Natural killer cell (primary cell): ENCODE results near the gene TSHZ1. TPM values are rescaled to one million over a fixed set of nuclear protein-coding genes. Genes with fewer than 3 reads are reported as not detected.
"Not testable (repeated sequence)": the region's sequence is repeated elsewhere in the genome, so short reads cannot be mapped to it uniquely, and the experiment has no call there.

ENCODE experiments used
- ATAC-seq, 3 donors: fragments of 150-1000 bp in 2 of 3; fragments of 200-7000 bp in 1 of 3; cut with Tn5 transposase; 1 replicate in 1 of 3; 2 replicates in 2 of 3; pipeline ENCODE4 v1.10.0; 2021; ENCODE audit warnings: mild to moderate bottlenecking in 2 of 3, moderate library complexity in 2 of 3
- DNase-seq, 2 donors: peaks; one replicate each; pipeline versions ENCODE4 v3.0.0 to v3.0.0-alpha.2; 2013 to 2021; ENCODE audit warnings: mixed read lengths in 1 of 2
- H3K27ac ChIP-seq: one replicate; pipeline ENCODE4 v1.5.1; 2013; ENCODE audit warnings: mild to moderate bottlenecking, low read length
- H3K27me3 ChIP-seq: one replicate; pipeline ENCODE4 v1.6.1; 2013; ENCODE audit warnings: low read length; ENCODE audit not compliant: control insufficient read depth, insufficient read depth
- H3K36me3 ChIP-seq: one replicate; pipeline ENCODE4 v1.6.1; 2013; ENCODE audit warnings: low read length; ENCODE audit not compliant: control insufficient read depth, insufficient read depth
- H3K4me1 ChIP-seq: one replicate; pipeline ENCODE4 v1.6.1; 2013; ENCODE audit warnings: low read length; ENCODE audit not compliant: control insufficient read depth, insufficient read depth
- H3K4me3 ChIP-seq: one replicate; pipeline ENCODE4 v1.5.1; 2013; ENCODE audit warnings: low read length
- H3K9me3 ChIP-seq: one replicate; pipeline ENCODE4 v1.6.1; 2013; ENCODE audit warnings: low read length; ENCODE audit not compliant: control insufficient read depth, insufficient read depth
- H3K27ac Mint-ChIP-seq, 2 donors: one replicate each; pipeline ENCODE4 v1.8.0; 2022; ENCODE audit warnings: mild to moderate bottlenecking in 2 of 2, mixed read lengths in 2 of 2, moderate library complexity in 1 of 2
- H3K27me3 Mint-ChIP-seq, 2 donors: one replicate each; pipeline ENCODE4 v1.8.0; 2022; ENCODE audit warnings: low read depth in 2 of 2, mixed read lengths in 2 of 2
- H3K36me3 Mint-ChIP-seq: one replicate; pipeline ENCODE4 v1.8.0; 2022; ENCODE audit warnings: mixed read lengths
- H3K4me1 Mint-ChIP-seq, 2 donors: one replicate each; pipeline ENCODE4 v1.8.0; 2022; ENCODE audit warnings: mixed read lengths in 2 of 2
- H3K4me3 Mint-ChIP-seq: one replicate; pipeline ENCODE4 v1.8.0; 2022; ENCODE audit warnings: mild to moderate bottlenecking, moderate library complexity, mixed read lengths
- H3K9me3 Mint-ChIP-seq, 2 donors: one replicate each; pipeline ENCODE4 v1.8.0; 2022; ENCODE audit warnings: mixed read lengths in 2 of 2
- WGBS: methylation state at CpG from one replicate; pipeline ENCODE4 v1.1.7; 2013; ENCODE audit warnings: missing lambda C conversion rate; ENCODE audit not compliant: insufficient coverage; 5-methylcytosine and 5-hydroxymethylcytosine counted together
- intact Hi-C: fragments of 100-400 bp; cut with micrococcal nuclease; formaldehyde crosslinking; loops from one replicate; pipeline ENCODE4 v1.14.2; 2022
- total RNA-seq, 4 donors: library from RNA; stranded (reverse); fragments of 120-200 nt in 1 of 4; gene quantifications; one replicate each; pipeline versions ENCODE4 v1.2.3 to v1.2.4, GENCODE V29; 2013 to 2022
- TF ChIP-seq, protein P1 (sequence below): fragments of 200-600 bp; IDR thresholded peaks from one replicate; pipeline ENCODE4 v1.8.0; 2022; ENCODE audit warnings: antibody characterized with exemption

TSHZ1 gene
- total RNA-seq, 3 donors from 2014 or later (not counting 1 experiment from before 2014, with no cell fraction given), result 44.3 to 51.6 (median 44.8) TPM

DNA sequence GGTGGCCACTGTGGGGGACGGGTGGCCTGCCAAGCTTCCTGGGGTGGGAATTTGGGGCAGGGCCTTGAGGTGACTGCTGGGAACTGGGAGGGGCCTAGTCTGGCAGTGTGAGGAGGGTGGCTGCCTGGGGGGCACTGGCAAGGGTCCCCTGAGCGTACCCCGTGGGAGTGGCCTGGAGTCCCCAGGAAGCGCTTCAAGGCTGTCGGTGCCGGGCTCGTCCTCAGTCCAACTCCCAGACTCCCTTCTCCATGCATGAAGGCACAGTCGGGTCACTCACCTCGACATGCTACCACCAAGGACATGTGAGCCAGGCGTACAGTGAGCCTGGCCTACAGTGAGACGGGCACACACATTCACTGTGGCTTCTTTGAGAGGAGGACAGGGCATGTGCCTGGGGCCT lies 111.6 kb downstream of the TSHZ1 start:
- ATAC-seq (no peak), DNase-seq (no peak)
- Histone ChIP-seq H3K9me3 (no peaks in the 10 kb centered on the region), H3K36me3 (no peaks in the 10 kb centered on the region), H3K27ac (no peak overlapping the region), H3K4me3 (no peak overlapping the region), H3K4me1 (no peaks in the 10 kb centered on the region), H3K27me3 (no peaks in the 10 kb centered on the region)
- Mint-ChIP-seq H3K27me3 (peaks cover 8 to 38% of the 10 kb centered on the region in 2 donors), H3K36me3 (peaks cover 18% of the 10 kb centered on the region), H3K4me3 (no peak overlapping the region), H3K9me3 (peaks cover 7 to 12% of the 10 kb centered on the region in 2 donors), H3K4me1 (no peaks in the 10 kb centered on the region), H3K27ac (no peak overlapping the region)
- TF ChIP-seq, protein P1, sequence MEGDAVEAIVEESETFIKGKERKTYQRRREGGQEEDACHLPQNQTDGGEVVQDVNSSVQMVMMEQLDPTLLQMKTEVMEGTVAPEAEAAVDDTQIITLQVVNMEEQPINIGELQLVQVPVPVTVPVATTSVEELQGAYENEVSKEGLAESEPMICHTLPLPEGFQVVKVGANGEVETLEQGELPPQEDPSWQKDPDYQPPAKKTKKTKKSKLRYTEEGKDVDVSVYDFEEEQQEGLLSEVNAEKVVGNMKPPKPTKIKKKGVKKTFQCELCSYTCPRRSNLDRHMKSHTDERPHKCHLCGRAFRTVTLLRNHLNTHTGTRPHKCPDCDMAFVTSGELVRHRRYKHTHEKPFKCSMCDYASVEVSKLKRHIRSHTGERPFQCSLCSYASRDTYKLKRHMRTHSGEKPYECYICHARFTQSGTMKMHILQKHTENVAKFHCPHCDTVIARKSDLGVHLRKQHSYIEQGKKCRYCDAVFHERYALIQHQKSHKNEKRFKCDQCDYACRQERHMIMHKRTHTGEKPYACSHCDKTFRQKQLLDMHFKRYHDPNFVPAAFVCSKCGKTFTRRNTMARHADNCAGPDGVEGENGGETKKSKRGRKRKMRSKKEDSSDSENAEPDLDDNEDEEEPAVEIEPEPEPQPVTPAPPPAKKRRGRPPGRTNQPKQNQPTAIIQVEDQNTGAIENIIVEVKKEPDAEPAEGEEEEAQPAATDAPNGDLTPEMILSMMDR, result no peak
- 94% methylated on average over 11 of the region's 11 CpGs for WGBS
- intact Hi-C loops, result no loop called here

DNA sequence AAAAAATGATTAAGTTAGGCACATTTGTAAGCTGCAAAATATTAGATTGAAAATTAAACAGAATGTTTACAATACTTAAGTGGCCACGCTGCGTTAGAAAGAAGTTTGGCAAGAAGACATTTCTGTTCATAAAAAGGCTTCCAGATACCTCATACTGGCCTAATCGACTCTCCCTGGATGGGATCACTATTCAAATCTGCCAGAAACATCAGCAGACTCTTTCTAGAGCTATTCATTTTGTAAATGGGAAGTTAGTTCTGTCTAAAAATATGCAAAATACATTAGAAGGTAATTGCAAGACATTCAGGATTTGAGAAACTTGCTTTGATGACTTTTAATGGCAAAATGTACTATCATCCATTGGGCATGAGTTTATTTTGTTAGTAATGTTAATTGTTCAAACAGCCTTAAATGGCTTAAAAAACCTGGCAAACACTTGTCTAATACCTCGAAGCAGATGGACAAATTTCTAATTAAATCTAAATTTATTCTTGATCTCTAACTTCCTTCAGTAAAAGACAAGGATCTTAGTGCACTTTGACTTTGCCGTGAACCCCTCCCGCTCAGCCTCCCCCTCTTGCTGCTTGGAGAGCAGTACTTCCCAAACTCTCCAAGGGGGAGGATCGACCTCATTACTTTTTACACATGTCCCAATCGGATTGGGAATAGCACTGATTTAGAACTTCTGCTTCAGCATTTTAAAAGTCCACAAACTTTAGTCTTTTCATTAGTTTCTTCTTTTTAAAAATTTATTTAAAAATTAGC lies 113.4 kb downstream of the TSHZ1 start:
- peaks cover 9 to 12% of the 10 kb centered on the region in 2 donors for H3K9me3 Mint-ChIP-seq
- H3K4me1 Mint-ChIP-seq, result no peaks in the 10 kb centered on the region
- H3K27ac ChIP-seq, result no peak overlapping the region
- peaks cover 8 to 27% of the 10 kb centered on the region in 2 donors for H3K27me3 Mint-ChIP-seq
- H3K4me3 ChIP-seq, result no peak overlapping the region
- DNase-seq (no peak), ATAC-seq (no peak)
- peaks cover 18% of the 10 kb centered on the region for H3K36me3 Mint-ChIP-seq
- no peak overlapping the region for H3K27ac Mint-ChIP-seq
- no peaks in the 10 kb centered on the region for H3K27me3 ChIP-seq
- no peaks in the 10 kb centered on the region for H3K9me3 ChIP-seq
- intact Hi-C loops, result no loop called here
- no peaks in the 10 kb centered on the region for H3K36me3 ChIP-seq
- H3K4me1 ChIP-seq, result no peaks in the 10 kb centered on the region
- TF ChIP-seq, protein P1, result no peak
- WGBS, result 93% methylated on average over 8 of the region's 8 CpGs
- H3K4me3 Mint-ChIP-seq, result no peak overlapping the region

DNA sequence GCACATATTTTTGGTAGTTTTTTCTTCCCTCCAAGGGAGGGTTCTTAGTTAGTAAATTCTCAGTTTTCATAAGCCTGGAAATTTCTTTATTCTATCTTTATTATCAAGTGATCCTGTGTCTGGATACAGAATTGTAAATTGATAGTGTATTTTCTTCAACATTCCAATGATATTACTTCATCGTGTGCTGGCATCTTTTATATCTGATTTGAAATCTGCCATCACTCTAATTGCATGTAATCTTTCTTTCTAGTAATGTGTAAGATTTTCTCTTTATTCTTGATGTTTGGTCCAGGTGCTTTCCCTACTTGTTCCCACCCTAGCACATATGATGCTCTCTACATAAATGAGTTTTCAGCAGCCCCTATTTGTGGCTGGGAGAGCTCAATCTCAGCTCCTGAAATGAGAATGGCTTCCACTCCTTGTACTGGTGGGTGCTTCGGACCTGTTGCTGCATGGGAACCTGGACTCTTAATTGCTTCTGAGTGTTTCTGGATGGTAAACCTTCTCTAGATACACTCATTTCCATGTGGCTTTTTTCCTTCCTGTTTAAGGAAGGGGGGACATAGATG lies 114.2 kb downstream of the TSHZ1 start:
- no peak for ATAC-seq
- Histone ChIP-seq H3K27ac (no peak overlapping the region), H3K9me3 (no peaks in the 10 kb centered on the region), H3K36me3 (no peaks in the 10 kb centered on the region), H3K4me1 (no peaks in the 10 kb centered on the region), H3K27me3 (no peaks in the 10 kb centered on the region), H3K4me3 (no peak overlapping the region)
- no peak for DNase-seq
- H3K36me3 Mint-ChIP-seq, result peaks cover 18% of the 10 kb centered on the region
- no peaks in the 10 kb centered on the region for H3K4me1 Mint-ChIP-seq
- WGBS, result 57% methylated on average over 1 of the region's 2 CpGs
- peaks cover 8 to 27% of the 10 kb centered on the region in 2 donors for H3K27me3 Mint-ChIP-seq
- H3K27ac Mint-ChIP-seq, result no peak overlapping the region
- H3K4me3 Mint-ChIP-seq, result no peak overlapping the region
- TF ChIP-seq, protein P1, result no peak
- intact Hi-C loops, result loop anchor here (5.0 kb wide), 1 partner anchor 62 kb away; no protein-coding TSS in a partner anchor
- peaks cover 9 to 12% of the 10 kb centered on the region in 2 donors for H3K9me3 Mint-ChIP-seq

DNA sequence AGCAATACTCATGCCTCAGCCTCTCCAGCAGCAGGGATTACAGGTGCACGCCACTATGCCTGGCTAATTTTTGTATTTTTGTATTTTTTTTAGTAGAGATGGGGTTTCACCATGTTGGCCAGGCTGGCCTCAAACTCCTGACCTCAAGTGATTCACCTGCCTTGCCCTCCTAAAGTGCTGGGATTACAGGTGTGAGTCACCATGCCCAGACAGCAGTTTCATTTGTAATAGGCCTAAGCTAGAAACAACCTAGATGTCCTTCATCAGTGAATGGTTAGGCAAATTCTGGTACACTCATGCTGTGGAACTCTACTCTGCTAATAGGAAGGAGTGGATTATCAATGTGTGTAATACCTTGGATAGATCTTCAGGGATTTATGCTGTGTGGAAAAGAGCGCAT lies 119.2 kb downstream of the TSHZ1 start:
- H3K27me3 Mint-ChIP-seq, result peaks cover 5 to 21% of the 10 kb centered on the region in 2 donors
- peaks cover 9 to 12% of the 10 kb centered on the region in 2 donors for H3K9me3 Mint-ChIP-seq
- 98% methylated on average over 2 of the region's 2 CpGs for WGBS
- H3K4me1 Mint-ChIP-seq, H3K9me3 ChIP-seq, H3K36me3 ChIP-seq, H3K27ac ChIP-seq, H3K27me3 ChIP-seq, H3K4me1 ChIP-seq, H3K4me3 Mint-ChIP-seq, H3K4me3 ChIP-seq, DNase-seq, ATAC-seq, H3K27ac Mint-ChIP-seq: not testable (repeated sequence)
- H3K36me3 Mint-ChIP-seq, result peaks cover 18% of the 10 kb centered on the region
- intact Hi-C loops, result loop anchor here (5.0 kb wide), 1 partner anchor 67 kb away; no protein-coding TSS in a partner anchor
